NCI-H2081 (cell line): Measurements from ENCODE around the gene SH3D21.

ENCODE experiments used
- DNase-seq, 2 experiments: peaks; one replicate each; lab custom pipeline; 2025; lab: John Stamatoyannopoulos, UW

Gene SH3D21

DNA sequence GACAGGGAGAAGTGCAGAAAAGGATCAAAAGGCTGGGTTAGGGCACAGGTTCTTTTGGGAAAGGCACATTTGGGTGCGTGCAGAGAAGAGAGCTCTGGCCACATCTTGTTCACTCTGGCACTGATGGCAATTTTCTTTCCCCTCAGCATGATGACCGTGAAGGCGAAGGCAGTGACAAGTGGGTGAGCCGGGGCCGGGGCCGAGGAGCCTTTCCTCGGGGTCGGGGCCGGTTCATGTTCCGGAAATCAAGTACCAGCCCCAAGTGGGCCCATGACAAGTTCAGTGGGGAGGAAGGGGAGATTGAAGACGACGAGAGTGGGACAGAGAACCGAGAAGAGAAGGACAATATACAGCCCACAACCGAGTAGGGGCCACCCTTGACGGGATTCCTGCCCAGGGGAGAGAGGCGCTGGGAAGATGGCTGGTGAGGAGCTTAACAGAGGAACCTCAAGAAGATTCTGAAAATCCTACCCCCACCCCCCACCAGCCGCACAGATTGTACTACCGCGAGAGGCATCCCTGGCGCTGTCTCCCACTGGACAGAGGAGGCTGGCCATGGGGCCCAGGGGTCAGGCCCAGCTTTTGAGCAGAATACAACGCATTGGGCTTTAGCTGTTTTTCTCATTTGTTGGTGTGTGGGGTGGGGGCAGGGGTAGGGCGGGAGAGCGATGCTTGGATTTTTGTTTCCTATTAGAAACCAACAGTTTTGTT, 2.4 kb upstream of the SH3D21 start:
- no peak for DNase-seq

DNA sequence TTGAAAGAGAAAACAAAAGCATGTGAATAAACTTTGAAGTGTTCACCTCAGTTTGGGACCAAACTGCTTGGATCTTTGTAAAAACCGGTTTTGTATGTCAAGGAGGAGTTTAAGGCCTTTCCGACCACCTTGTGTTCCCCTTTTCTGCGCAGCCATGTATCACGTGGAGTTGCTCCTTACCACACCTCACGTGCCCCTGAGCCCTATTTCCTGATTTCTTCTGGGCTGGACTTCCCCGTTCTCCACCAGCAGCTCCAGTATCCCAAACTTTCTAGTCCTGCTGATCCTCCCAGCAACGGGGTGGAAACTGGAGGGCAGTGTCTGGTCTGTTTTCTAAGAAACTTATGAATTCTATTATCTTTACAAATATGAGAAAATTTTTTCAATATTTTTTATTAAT, 1.6 kb upstream of the SH3D21 start:
- no peak for DNase-seq

DNA sequence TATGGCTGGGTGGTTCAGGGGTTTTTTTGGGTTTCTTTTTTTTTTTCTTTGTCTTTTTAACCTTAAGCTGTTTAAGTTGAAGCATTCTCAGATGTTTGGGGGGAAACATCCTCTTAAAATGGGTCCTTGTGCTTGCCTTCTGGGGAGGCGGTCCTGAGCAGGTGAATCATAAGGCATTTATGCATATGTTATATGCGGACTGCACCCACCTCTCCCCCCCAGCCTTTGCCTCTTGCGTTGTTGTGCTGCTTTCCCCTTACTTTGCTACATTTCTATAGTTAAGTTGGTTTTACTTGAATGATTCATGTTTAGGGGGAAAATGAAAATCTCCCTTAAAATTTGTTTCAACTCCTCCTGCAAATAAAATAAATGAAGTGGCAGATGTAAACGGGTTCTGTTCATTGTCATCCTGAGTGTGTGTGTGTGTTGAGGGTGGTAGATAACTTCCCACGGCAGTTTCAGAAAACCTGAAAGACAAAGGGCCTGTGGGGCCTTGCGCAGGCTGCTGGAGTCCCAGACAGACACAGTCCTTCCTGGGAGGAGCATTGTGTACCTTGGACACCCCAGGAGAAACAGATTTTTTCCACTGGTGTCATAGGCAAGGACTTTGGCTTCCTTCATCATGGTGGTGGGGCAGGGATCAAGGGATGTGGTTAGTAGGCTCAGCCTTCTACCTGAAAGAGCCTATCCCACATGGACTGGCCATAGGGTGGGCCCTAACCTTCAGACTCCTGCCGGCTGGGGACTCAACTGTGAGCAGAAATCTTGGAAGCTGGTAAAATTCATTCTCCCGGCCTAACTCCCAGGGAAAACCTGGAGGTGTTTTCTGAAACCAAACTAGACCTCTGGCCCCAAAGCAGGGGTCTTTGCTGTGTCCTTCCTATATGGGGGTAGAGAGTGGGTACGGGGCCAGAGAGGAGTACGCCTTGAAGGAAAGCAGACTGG, 926 bp upstream of the SH3D21 start:
- DNase-seq, result no peak

DNA sequence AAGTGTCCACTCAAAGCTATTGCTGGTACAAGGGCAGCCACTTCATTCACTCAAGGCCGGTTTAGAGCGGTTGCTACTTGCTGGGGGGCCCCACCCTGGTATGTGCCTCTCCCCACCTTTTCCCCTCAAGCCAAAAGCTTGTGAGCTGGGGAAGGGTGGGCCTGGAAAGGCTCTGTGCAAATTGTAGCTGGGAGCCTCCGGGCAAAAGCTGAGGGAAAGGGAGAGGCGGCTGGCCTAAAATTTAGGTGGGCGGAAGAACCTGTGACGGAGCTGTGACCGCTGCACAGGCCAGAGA, 306 bp upstream of the SH3D21 start:
- no peak for DNase-seq

DNA sequence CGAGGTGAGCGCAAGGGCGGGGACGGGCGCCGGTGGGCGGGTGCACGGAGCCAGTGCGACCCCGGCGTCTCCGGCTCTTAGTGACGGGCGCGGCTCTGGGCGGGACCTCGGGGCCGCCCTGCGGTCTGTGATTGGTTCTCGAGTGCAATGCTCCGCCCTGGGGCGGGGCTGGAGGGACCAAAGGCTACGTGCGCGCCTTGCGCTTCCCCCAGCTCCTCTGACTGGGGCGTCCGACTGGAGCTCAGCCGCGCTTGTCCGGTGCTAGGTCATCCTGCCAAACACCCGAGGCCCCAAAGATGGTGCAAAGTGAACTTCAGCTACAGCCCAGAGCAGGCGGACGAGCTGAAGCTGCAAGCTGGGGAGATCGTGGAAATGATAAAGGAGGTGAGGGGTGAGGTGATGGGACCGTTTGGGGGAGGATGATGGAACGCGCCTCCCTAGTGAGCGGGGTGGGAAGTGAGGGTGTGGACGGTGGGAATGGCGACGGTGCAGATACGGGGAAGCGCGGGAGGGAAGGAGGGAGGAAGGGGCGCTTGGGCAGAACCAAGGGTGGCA, 811 bp downstream of the SH3D21 start:
- DNase-seq, result peak; percentile 97 to 98

DNA sequence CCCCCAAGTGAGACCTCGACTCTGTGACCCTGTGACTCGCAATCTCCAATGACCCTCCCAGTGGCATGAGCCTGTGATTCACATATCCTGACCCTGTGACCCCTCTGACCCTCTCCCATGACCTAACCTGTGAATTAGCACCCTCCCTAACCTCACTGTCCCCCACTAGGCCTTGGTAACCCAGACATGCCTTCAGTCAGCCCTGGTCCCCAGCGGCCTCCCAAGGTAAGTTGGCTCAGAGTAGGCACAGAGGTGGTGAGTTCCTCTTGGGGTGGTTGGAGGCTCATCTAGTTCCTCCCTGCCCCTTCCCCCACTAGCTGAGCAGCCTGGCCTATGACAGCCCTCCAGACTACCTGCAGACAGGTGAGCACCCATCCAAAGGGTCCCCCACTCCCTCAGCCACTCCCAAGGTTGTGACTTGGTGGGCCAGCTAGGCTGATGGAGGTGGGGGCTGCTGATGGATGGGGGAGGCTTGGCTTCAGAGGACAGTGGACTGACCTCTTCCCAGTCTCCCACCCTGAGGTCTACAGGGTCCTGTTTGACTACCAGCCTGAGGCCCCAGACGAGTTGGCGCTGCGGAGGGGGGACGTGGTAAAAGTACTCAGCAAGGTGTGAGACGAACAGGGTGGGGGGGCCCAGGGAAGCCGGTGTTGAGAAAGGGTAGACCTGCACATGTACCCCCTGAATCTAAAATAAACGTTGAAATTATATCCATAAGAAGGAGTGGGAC, 1.6 kb downstream of the SH3D21 start:
- DNase-seq, result no peak

DNA sequence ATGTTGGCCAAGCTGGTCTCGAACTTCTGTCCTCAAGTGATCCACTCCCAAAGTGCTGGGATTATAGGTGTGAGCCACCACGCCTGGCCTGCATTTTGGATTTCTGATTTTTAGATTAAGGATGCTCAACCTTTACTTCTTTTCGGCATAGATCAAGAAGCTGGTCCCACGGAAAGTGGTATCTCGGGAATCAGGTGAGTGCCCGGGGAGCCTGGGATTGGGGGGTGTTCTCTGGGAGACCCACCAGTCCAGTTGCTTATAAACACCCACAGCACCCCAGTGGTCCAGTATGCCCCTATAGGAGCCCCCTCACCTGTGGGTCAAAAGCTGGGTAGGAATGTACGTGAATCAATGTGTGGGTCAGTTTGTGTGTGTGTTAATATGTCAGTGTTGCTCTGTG, 3.2 kb downstream of the SH3D21 start:
- no peak for DNase-seq

DNA sequence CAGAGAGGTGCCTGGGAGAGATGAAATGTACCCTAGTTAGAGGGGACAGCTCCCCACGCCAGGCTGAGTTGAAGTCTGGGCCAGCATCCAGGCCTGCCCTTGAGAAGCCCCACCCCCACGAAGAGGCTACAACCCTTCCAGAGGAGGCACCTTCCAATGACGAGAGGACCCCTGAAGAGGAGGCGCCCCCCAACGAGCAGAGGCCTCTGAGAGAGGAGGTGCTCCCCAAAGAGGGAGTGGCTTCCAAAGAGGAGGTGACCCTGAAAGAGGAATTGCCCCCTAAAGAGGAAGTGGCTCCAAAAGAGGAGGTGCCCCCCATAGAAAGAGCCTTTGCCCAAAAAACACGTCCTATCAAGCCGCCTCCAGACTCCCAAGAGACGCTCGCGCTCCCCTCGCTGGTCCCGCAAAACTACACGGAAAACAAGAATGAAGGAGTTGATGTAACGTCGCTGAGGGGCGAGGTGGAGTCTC, 14.2 kb downstream of the SH3D21 start:
- DNase-seq, result no peak

DNA sequence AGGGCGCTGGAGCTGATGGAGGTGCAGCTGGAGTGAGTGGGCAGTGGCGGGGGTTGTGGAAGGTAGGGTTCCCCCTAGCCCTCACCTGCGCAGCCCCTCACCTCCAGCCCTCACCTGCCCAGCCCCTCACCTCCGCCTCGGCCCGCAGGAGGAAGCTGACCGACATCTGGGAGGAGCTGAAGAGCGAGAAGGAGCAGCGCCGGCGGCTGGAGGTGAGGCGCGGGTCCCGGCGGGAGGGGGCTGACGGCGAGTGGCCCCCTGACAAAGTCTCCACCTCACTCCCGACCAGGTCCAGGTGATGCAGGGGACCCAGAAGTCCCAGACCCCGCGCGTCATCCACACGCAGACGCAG, 14.6 kb downstream of the SH3D21 start:
- DNase-seq, result no peak

DNA sequence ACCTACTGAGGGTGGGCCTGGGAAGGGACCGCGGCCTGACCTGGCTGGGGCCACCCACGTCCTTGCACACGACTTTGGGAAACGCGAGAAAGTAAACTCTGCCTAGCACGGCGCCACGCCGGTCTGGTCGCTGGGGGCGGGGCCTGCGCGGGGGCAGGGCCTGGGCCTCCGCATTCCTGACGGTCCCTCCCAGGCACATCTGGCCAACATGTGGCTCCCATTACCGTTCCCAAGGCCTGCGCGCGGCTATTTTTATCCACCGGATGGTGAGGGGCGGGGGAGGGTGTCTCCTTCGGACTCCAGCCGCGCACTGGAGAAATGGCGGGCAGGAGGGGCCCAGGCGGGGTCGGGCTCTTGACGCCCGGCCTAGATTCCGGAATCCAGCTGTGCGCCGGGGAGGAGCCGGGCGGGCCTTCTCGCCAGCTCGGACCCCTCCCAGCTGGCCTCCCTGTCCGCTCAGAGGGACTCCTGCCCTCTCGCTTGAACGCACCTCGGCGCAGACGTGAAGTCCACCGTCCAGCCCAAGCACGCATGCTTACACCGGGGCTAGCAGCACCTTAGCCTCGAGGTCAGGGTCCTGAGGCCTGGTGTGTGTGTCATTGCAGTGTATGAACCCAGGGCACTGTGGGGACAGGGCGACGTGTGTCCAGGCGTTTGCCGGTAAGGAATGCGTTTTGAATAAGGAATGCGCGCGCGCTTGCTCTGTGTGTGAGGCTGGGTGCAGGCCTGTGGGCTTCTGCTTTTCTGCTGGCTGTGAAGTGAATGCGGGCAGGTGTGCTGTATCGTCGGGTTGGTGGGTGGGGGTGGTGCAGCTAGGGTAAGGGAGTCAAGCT, 15.2 kb downstream of the SH3D21 start:
- no peak for DNase-seq

DNA sequence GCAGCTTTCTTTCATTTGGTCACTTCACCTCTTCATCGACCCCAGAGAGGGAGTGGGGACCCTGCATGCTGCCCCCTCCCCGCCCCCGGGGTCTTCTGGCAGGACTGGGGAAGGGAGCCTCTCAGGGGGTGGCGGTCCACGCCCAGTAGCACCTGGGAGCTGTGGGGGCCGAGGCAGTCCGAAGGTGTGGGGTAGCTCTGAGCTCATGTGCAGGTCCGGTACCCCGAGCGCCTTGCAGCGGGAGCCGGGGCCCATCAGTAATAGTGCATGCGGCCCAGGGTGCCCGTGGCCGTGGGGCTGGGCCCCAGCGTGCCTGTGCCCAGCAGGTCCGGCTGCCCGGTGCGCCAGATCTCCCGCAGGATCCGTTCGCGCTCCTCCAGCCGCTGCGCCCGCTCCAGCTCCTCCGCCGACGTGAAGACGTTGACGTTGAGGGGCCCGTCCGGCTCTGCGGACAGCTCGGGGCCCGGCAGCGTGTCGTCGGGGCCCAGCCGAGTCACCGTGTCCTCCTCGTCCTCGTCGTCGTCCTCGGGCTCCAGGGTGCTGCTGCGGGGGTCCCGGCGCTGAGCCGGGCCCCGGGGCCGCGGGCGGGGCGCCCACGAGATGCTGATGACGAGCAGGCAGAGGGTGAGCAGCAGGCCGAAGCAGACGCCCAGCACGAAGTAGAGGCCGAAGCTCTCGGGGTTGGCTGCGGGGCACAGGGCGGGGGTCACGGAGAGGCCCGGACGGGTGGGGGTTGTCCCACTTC, 16.0 kb downstream of the SH3D21 start:
- no peak for DNase-seq

DNA sequence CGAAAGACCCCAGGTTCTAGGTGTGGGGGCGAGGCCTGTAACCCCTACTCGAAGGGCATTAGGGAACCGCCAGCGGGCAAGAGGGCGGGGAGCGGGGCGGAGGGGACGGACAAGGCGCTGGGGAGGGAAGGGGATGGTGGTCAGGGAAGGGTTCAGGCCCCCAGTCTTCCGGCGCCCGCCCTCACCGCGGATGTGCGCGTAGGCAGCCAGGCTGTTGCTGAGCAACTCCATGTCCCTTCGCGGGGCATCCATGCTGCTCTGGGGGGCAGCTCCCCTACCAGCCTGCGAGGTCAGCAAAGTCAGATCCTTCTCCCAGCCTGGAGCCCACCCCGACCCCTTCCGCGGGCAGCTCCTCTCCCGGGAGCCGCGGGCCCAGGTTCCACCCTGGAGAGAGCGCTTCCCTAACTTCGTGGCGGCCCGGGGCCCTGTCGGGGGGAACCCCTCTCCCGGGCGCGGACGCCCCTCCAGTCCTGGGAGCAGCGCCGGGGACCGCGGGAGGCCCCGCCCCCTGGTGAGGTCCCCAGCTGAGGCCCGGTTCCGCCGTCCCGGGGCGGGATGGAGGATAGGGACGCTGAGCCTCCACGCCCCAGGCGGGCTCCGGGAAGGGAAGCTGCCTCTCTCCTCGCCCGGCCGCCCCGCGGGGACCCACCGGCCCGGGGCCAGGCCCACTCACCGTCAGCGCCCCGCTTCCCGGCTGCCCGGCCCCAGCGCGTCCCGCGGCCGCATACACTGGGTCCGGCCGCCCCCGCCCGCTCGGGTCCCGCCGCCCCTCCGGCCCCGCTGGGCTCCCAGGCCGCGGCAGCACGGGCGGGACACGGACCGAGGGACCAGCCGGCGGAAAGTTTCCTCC, 16.8 kb downstream of the SH3D21 start:
- DNase-seq, result no peak

DNA sequence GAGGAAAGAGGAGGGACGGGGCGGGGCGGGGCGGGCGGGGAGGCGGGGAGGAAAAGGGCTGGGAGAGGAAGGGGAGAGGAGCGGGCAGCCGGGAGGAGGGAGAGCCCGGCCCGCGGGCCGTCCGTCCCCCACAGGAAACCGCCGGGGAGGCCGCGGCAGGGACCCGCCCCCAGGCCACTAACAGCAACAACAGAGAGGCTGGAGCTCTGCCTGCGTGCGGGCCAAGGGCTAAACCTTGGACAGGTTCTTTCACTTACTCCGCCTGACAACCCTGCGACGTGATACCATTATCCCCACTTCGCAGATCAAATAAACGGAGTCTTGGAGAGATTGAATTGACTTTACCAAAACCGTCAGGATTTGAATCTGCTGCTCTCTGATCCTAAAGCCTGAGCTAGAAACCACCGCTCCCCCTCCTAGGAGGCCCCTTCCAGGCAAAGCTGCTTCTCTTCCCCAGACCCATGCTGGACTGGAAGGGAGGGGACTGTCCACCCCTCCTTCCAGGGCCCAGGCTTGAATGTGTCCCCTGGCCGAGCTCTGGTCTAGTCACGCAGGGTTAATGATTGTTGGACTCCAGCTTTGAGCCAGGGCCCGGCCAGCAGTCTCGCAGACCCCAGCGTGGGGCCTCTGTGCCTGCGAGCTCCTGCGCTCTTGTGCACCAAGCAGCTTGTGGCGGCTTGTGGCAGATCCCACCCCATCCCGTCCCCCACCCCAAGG, 17.6 kb downstream of the SH3D21 start, which contains the start of gene EVA1B:
Gene EVA1B, minus strand, starts transcription at position 10 of the 717 bp plus-strand sequence. CDS start 608 bp downstream, outside the sequence.
- peak; percentile 25 to 50 for DNase-seq

DNA sequence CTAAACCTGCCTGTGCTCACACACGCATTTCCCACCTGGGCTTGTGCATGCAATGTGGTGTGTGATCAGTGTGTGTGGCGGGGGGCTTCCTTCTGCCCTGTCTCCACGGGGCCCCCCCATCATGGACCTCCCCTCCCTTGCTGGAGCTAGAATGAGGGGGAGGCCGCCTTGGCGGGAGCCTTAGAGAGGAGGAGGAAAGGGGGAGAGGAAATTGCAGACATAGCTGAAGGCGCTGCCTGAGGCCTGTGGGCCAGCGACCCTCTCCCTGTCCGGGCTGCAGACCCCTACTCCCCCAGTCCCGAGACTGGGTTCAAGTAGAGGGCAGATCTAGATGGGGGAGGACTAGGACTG, 18.2 kb downstream of the SH3D21 start:
- DNase-seq, result no peak

DNA sequence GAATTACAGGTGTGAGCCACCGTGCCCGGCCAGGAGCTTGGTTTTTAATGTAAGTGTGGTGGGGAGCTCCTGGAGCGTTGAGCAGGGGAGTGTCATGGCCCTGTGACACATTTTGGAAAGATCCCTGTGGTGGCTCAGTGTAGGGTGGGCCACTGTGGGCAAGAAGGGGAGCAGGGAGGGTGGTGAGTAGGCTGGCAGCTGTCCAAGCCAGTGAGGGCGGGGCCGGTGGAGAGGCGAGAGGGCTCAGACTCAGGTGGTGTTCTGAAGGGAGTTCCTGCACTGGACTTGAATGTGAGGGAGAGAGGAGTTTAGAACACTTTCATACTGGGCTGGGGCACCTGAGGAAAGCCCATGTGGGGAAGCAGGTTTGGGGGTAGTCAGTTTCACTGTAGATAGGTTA, 20.3 kb downstream of the SH3D21 start:
- DNase-seq, result no peak

DNA sequence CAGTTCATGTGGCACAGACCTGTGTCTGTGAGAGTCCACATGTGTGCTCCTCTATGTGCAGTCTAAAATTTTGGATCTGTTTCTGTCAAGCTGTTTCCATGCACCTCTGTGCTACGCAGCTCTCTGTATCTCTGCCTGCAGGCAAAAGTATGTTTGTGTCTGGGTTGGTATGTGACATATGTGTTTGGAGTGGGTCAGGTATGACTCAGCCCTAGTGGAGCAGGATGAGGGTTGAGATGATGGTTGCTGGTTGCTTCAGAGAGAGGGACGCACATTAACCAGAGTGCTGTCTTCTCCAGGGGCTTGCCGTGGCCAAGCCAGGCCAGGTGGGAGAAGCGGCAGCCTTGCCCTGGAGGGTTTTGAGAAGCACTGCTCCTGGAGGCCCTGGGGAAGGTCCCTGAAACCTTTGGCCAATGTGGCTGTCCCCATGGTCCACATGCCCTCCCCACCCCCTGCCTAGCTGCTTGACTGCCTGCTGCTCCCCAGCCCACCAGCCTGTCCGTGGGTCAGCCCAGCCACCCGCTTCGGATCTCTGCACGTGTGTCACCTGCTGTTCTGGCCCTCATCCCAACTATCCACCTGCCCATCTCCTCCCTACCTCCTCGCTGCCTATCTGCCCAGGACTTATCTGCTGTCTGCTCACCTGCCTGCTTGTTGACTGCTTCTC, 21.4 kb downstream of the SH3D21 start:
- DNase-seq, result no peak

DNA sequence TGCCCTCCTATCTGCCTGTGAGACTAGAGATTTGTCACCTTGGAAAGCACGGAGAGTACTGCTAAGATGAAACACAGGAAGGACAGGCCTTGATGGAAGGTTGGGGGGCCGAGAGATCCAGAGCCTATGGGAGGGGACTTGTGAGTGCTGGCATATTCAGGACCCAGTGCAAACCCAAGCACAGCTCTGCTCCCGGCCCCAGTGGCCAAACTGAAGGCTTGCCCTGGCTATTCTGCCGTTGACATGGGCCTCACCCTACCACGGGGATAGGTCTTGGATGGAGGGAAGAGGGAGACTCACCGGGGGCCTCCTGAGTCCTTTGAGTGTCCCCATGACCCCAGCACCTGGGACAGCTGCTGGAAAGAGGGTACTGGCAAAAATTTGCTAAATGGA, 21.9 kb downstream of the SH3D21 start:
- no peak for DNase-seq

DNA sequence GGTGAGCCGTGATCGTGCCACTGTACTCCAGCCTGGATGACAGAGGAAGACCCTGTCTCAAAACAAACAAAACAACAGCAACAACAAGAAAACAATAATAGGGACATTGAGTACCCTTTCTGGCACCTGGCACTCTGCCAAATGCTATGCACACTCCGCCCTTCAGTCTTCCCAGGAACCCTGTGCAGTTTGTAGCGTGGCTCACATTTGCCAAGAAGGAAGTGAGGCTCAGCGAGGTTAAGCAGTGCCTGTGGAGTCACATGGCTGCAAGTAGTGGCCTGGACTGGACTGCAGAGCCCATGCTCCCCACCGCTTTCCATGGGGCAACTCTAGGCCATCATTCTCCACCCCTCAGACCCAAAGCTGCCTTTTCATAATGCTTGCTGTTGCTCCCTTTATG, 22.5 kb downstream of the SH3D21 start:
- DNase-seq, result no peak

DNA sequence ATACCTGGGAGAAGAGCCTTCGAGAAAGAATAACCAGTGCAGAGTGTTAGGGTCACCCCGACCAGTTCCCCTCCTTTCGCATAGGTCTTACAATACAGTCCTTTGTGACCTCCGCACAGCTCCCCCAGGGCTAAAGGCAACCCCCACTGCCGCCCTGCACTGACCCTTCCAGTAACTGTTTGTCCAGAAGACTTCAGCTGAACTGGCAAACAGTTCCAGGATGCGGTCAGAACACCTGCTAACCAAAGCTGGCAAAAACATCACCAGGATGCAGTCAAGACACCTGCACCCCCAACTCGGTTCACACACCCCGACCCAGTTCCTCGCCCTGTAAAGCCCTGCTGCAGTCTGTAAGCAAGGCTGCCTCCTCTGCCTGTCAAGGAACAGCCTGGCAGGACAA, 23.6 kb downstream of the SH3D21 start:
- no peak for DNase-seq
